ENCODE data around the gene CROT. TPM values are rescaled to one million over a fixed set of nuclear protein-coding genes. Genes with fewer than 3 reads are reported as not detected.
A peak's percentile ranks its signal among the peaks of the same experiment; 100 is the strongest.

Gene CROT
- total RNA-seq, 1 experiment from 2014 or later: 4.0 TPM

- Mint-ChIP-seq H3K4me3 (no peak overlapping the region), H3K9me3 (peaks cover 6% of the 10 kb centered on the region; the same call in 1 of the 2 replicates), H3K27me3 (ENCODE audit: low read depth) (no peaks in the 10 kb centered on the region), H3K36me3 (no peaks in the 10 kb centered on the region), H3K4me1 (peaks cover 7% of the 10 kb centered on the region), H3K27ac (no peak overlapping the region)
- CTCF ChIA-PET: interaction anchor here (0.7 to 1.7 kb wide), 11 partner anchors 17 to 232 kb away, joined by 3 to 11 read pairs (median 4); no protein-coding TSS in a partner anchor
- DNase-seq (ENCODE audit: low spot score) (peak; percentile 62), ATAC-seq (peak; percentile 70)
- POLR2A ChIA-PET: no interaction called here
- TF ChIP-seq TEAD4 (CRISPR knock-in tag; IDR thresholded peaks at IDR 0.05) (no peak), CTCF (IDR thresholded peaks at IDR 0.05) (peak; percentile 47)
Observed at GRCh38 chr7:87416682-87417587, 71.5 kb downstream of the CROT start.

- H3K27ac Mint-ChIP-seq: no peak overlapping the region
- no peaks in the 10 kb centered on the region for H3K27me3 Mint-ChIP-seq (ENCODE audit: low read depth)
- no peak overlapping the region for H3K4me3 Mint-ChIP-seq
- DNase-seq (ENCODE audit: low spot score) (no peak), ATAC-seq (peak; percentile 36; the same call in 1 of the 2 replicates)
- H3K9me3 Mint-ChIP-seq: peaks cover 6% of the 10 kb centered on the region; the same call in 1 of the 2 replicates
- POLR2A ChIA-PET: no interaction called here
- CTCF ChIA-PET: interaction anchor here (0.6 kb wide), 1 partner anchor 181 kb away, joined by 3 read pairs; no protein-coding TSS in a partner anchor
- TF ChIP-seq ZNF416 (CRISPR knock-in tag; IDR thresholded peaks at IDR 0.05): no peak
- no peak for TF ChIP-seq SMAD4 (CRISPR knock-in tag; IDR thresholded peaks at IDR 0.05)
- no peaks in the 10 kb centered on the region for H3K36me3 Mint-ChIP-seq
- peaks cover 7% of the 10 kb centered on the region for H3K4me1 Mint-ChIP-seq
Observed at GRCh38 chr7:87420173-87420572, 74.7 kb downstream of the CROT start.

- ChIA-PET POLR2A (no interaction called here), CTCF (no interaction called here)
- Mint-ChIP-seq H3K27ac (no peak overlapping the region), H3K36me3 (no peaks in the 10 kb centered on the region), H3K27me3 (ENCODE audit: low read depth) (no peaks in the 10 kb centered on the region), H3K4me3 (no peak overlapping the region), H3K9me3 (peaks cover 6% of the 10 kb centered on the region; the same call in 1 of the 2 replicates), H3K4me1 (peaks cover 7% of the 10 kb centered on the region)
- ATAC-seq: no peak
- DNase-seq (ENCODE audit: low spot score): no peak
- TF ChIP-seq E2F4 (CRISPR knock-in tag; IDR thresholded peaks at IDR 0.05; ENCODE audit: borderline replicate concordance, low read depth) (no peak), ZNF396 (CRISPR knock-in tag; IDR thresholded peaks at IDR 0.05; ENCODE audit: borderline replicate concordance) (no peak), TEAD4 (CRISPR knock-in tag; IDR thresholded peaks at IDR 0.05) (no peak), ZNF423 (CRISPR knock-in tag; IDR thresholded peaks at IDR 0.05) (no peak), USF1 (CRISPR knock-in tag; IDR thresholded peaks at IDR 0.05) (no peak), JUN (CRISPR knock-in tag; IDR thresholded peaks at IDR 0.05) (no peak), CTCF (IDR thresholded peaks at IDR 0.05) (no peak), KAT7 (CRISPR knock-in tag; IDR thresholded peaks at IDR 0.05; ENCODE audit: borderline replicate concordance) (no peak), AR (CRISPR knock-in tag; IDR thresholded peaks at IDR 0.05) (no peak), FOXP1 (CRISPR knock-in tag; IDR thresholded peaks at IDR 0.05; ENCODE audit: borderline replicate concordance) (no peak), JAZF1 (CRISPR knock-in tag; IDR thresholded peaks at IDR 0.05) (no peak), SMAD4 (CRISPR knock-in tag; IDR thresholded peaks at IDR 0.05) (no peak), CREM (CRISPR knock-in tag; IDR thresholded peaks at IDR 0.05) (no peak), ZNF425 (CRISPR knock-in tag; conservative IDR thresholded peaks at IDR 0.05) (no peak), NFATC4 (CRISPR knock-in tag; IDR thresholded peaks at IDR 0.05) (no peak), TCF7 (CRISPR knock-in tag; IDR thresholded peaks at IDR 0.05; ENCODE audit: low read depth) (no peak), PRRX2 (CRISPR knock-in tag; IDR thresholded peaks at IDR 0.05) (no peak), MAX (CRISPR knock-in tag; IDR thresholded peaks at IDR 0.05) (no peak)
Observed at GRCh38 chr7:87424075-87424474, 78.6 kb downstream of the CROT start.

Measured in WTC11 (cell line).